Neutrophil (primary cell): ENCODE measurements around the gene LDLRAD3.

Source experiments
- H3K27ac ChIP-seq: fragments of 200-600 bp; sonication (generic); 2 replicates; pipeline ENCODE4 v1.5.1; 2016; ENCODE audit warnings: mild to moderate bottlenecking, moderate library complexity
- H3K27me3 ChIP-seq: fragments of 200-600 bp; sonication (generic); 2 replicates; pipeline ENCODE4 v1.6.0; 2016; ENCODE audit warnings: mild to moderate bottlenecking
- H3K36me3 ChIP-seq: fragments of 200-600 bp; sonication (generic); 2 replicates; pipeline ENCODE4 v1.5.1; 2017
- H3K4me1 ChIP-seq, 2 experiments: fragments of 200-600 bp in 1 of 2; sonication (generic) in 1 of 2; 1 replicate in 1 of 2; 2 replicates in 1 of 2; pipeline versions ENCODE4 v1.5.1 to v1.6.1; 2013 to 2016; ENCODE audit warnings: low read depth in 1 of 2, low read length in 1 of 2, mild to moderate bottlenecking in 1 of 2, moderate library complexity in 1 of 2; ENCODE audit not compliant: control insufficient read depth in 1 of 2, insufficient read depth in 1 of 2
- H3K4me3 ChIP-seq, 2 experiments: fragments of 200-600 bp in 1 of 2; sonication (generic) in 1 of 2; 1 replicate in 1 of 2; 2 replicates in 1 of 2; pipeline ENCODE4 v1.5.1; 2013 to 2016; ENCODE audit warnings: low read depth in 1 of 2, low read length in 1 of 2, mild to moderate bottlenecking in 1 of 2, moderate library complexity in 1 of 2
- H3K9me3 ChIP-seq: fragments of 200-600 bp; sonication (generic); 2 replicates; pipeline ENCODE4 v1.5.1; 2016
- CTCF ChIP-seq: fragments of 200-600 bp; sonication (generic); IDR thresholded peaks from 2 replicates; pipeline ENCODE4 v1.5.1; 2016; ENCODE audit warnings: antibody characterized with exemption

The LDLRAD3 gene

GRCh38 chr11:36237391-36237790, 293.5 kb downstream of the LDLRAD3 start:
- no peaks in the 10 kb centered on the region for H3K4me1 ChIP-seq
- TF ChIP-seq CTCF: no peak
- H3K36me3 ChIP-seq: no peaks in the 10 kb centered on the region
- H3K27ac ChIP-seq: no peak overlapping the region
- no peak overlapping the region for H3K4me3 ChIP-seq
- H3K9me3 ChIP-seq: no peaks in the 10 kb centered on the region
- peaks cover 11% of the 10 kb centered on the region for H3K27me3 ChIP-seq

GRCh38 chr11:36238036-36238631, 294.3 kb downstream of the LDLRAD3 start:
- Histone ChIP-seq H3K9me3 (no peaks in the 10 kb centered on the region), H3K27ac (no peak overlapping the region), H3K4me1 (no peaks in the 10 kb centered on the region), H3K4me3 (no peak overlapping the region), H3K27me3 (peaks cover 11% of the 10 kb centered on the region), H3K36me3 (no peaks in the 10 kb centered on the region)
- TF ChIP-seq CTCF: no peak

GRCh38 chr11:36238881-36239280, 295.0 kb downstream of the LDLRAD3 start:
- Histone ChIP-seq H3K36me3 (no peaks in the 10 kb centered on the region), H3K9me3 (no peaks in the 10 kb centered on the region), H3K27ac (no peak overlapping the region), H3K4me3 (no peak overlapping the region), H3K4me1 (no peaks in the 10 kb centered on the region), H3K27me3 (peaks cover 11% of the 10 kb centered on the region)
- TF ChIP-seq CTCF: no peak

GRCh38 chr11:36239636-36240035, 295.8 kb downstream of the LDLRAD3 start:
- Histone ChIP-seq H3K9me3 (no peaks in the 10 kb centered on the region), H3K4me3 (no peak overlapping the region), H3K27ac (no peak overlapping the region), H3K27me3 (peaks cover 11% of the 10 kb centered on the region), H3K36me3 (no peaks in the 10 kb centered on the region), H3K4me1 (no peaks in the 10 kb centered on the region)
- TF ChIP-seq CTCF: no peak

- H3K9me3 ChIP-seq: no peaks in the 10 kb centered on the region
- no peak overlapping the region for H3K27ac ChIP-seq
- H3K4me1 ChIP-seq: no peaks in the 10 kb centered on the region
- no peaks in the 10 kb centered on the region for H3K36me3 ChIP-seq
- TF ChIP-seq CTCF: no peak
- peaks cover 11% of the 10 kb centered on the region for H3K27me3 ChIP-seq
- no peak overlapping the region for H3K4me3 ChIP-seq
These were observed 296.3 kb downstream of the LDLRAD3 start for GRCh38 chr11:36240173-36240572.

GRCh38 chr11:36240801-36241200, 296.9 kb downstream of the LDLRAD3 start:
- no peaks in the 10 kb centered on the region for H3K9me3 ChIP-seq
- no peak for TF ChIP-seq CTCF
- H3K27me3 ChIP-seq: peaks cover 6% of the 10 kb centered on the region
- no peaks in the 10 kb centered on the region for H3K4me1 ChIP-seq
- H3K36me3 ChIP-seq: no peaks in the 10 kb centered on the region
- no peak overlapping the region for H3K4me3 ChIP-seq
- no peak overlapping the region for H3K27ac ChIP-seq
